DOHH2 (cell line): ENCODE results near the gene MAP4K2.

Source experiments
- H3F3A ChIP-seq: fragments of 200-600 bp; sonication (generic), shearing (Covaris generic); 2 replicates; pipeline ENCODE4 v1.6.0; 2016; ENCODE audit warnings: antibody characterized with exemption, mild to moderate bottlenecking; ENCODE audit not compliant: control insufficient read depth, insufficient read depth
- H3K27ac ChIP-seq: fragments of 200-600 bp; sonication (generic); 2 replicates; pipeline ENCODE4 v1.5.1; 2014; ENCODE audit warnings: low read depth, mild to moderate bottlenecking, low read length, moderate library complexity
- H3K27me3 ChIP-seq: fragments of 200-600 bp; sonication (generic); 2 replicates; pipeline ENCODE4 v1.6.1; 2014; ENCODE audit warnings: mild to moderate bottlenecking, low read length, mixed read lengths; ENCODE audit not compliant: control insufficient read depth
- H3K36me3 ChIP-seq: fragments of 200-600 bp; sonication (generic); 2 replicates; pipeline ENCODE4 v1.6.1; 2014; ENCODE audit warnings: mild to moderate bottlenecking, low read length, moderate library complexity, mixed read lengths; ENCODE audit not compliant: control insufficient read depth
- H3K4me1 ChIP-seq: fragments of 200-600 bp; sonication (generic); 2 replicates; pipeline ENCODE4 v1.6.1; 2014; ENCODE audit warnings: mild to moderate bottlenecking, low read length, mixed read lengths; ENCODE audit not compliant: control insufficient read depth
- H3K4me2 ChIP-seq: fragments of 200-600 bp; sonication (generic); 2 replicates; pipeline ENCODE4 v1.6.0; 2014; ENCODE audit warnings: mild to moderate bottlenecking, low read length, moderate library complexity
- H3K4me3 ChIP-seq: fragments of 200-600 bp; sonication (generic); 2 replicates; pipeline ENCODE4 v1.5.1; 2014; ENCODE audit warnings: mild to moderate bottlenecking, low read length, mixed read lengths
- H3K79me2 ChIP-seq: fragments of 200-600 bp; sonication (generic); 2 replicates; pipeline ENCODE4 v1.6.1; 2014; ENCODE audit warnings: mild to moderate bottlenecking, low read length, mixed read lengths; ENCODE audit not compliant: control insufficient read depth
- H3K9me2 ChIP-seq: fragments of 200-600 bp; sonication (generic); replicated peaks from 2 replicates; pipeline ENCODE4 v1.6.1; 2014; ENCODE audit warnings: mild to moderate bottlenecking, low read length, mixed read lengths; ENCODE audit not compliant: control insufficient read depth
- H3K9me3 ChIP-seq: fragments of 200-600 bp; sonication (generic); 2 replicates; pipeline ENCODE4 v1.6.1; 2014; ENCODE audit warnings: antibody characterized with exemption, low read length, mixed read lengths; ENCODE audit not compliant: control insufficient read depth, insufficient read depth
- H4K20me1 ChIP-seq: fragments of 200-600 bp; sonication (generic); 2 replicates; pipeline ENCODE4 v1.6.0; 2014; ENCODE audit warnings: low read depth, mild to moderate bottlenecking, antibody characterized with exemption, low read length, moderate library complexity; ENCODE audit not compliant: control insufficient read depth, insufficient read depth
- CTCF ChIP-seq: fragments of 200-600 bp; sonication (generic); IDR thresholded peaks from one replicate; pipeline ENCODE4 v1.5.1; 2014; ENCODE audit warnings: antibody characterized with exemption, mild to moderate bottlenecking, low read depth, low read length; ENCODE audit not compliant: poor library complexity, severe bottlenecking
- EZH2phosphoT487 ChIP-seq: fragments of 200-600 bp; sonication (generic); IDR thresholded peaks from 2 replicates; pipeline ENCODE4 v1.6.1; 2017; ENCODE audit warnings: borderline replicate concordance, mild to moderate bottlenecking, antibody characterized with exemption, low read length, moderate library complexity, mixed read lengths

MAP4K2 gene

GRCh38 chr11:64843686-64844329 is 40.8 kb upstream of the MAP4K2 start:
- peak overlapping the region; percentile 76 for H3K4me3 ChIP-seq
- TF ChIP-seq CTCF (no peak), EZH2phosphoT487 (no peak)
- no peak overlapping the region for H3K27ac ChIP-seq
- H3F3A ChIP-seq = peaks cover 24% of the 10 kb centered on the region
- no peaks in the 10 kb centered on the region for H3K9me2 ChIP-seq
- no peaks in the 10 kb centered on the region for H3K79me2 ChIP-seq
- no peaks in the 10 kb centered on the region for H3K27me3 ChIP-seq
- peaks cover 38% of the 10 kb centered on the region for H3K4me1 ChIP-seq
- no peaks in the 10 kb centered on the region for H3K9me3 ChIP-seq
- H3K36me3 ChIP-seq = no peaks in the 10 kb centered on the region
- H3K4me2 ChIP-seq = peak overlapping the region; percentile 71
- no peaks in the 10 kb centered on the region for H4K20me1 ChIP-seq

- TF ChIP-seq CTCF (no peak), EZH2phosphoT487 (no peak)
- Histone ChIP-seq H3K4me1 (peaks cover 31% of the 10 kb centered on the region), H3K4me3 (no peak overlapping the region), H4K20me1 (no peaks in the 10 kb centered on the region), H3K27ac (no peak overlapping the region), H3K36me3 (no peaks in the 10 kb centered on the region), H3K79me2 (no peaks in the 10 kb centered on the region), H3K9me2 (no peaks in the 10 kb centered on the region), H3F3A (peaks cover 17% of the 10 kb centered on the region), H3K9me3 (no peaks in the 10 kb centered on the region), H3K4me2 (no peak overlapping the region), H3K27me3 (no peaks in the 10 kb centered on the region)
Observed at GRCh38 chr11:64842851-64843685, 40.1 kb upstream of the MAP4K2 start.

- H3K36me3 ChIP-seq = no peaks in the 10 kb centered on the region
- no peak for TF ChIP-seq CTCF
- no peak for TF ChIP-seq EZH2phosphoT487
- H3K9me2 ChIP-seq = no peaks in the 10 kb centered on the region
- H3K4me1 ChIP-seq = peaks cover 24% of the 10 kb centered on the region
- no peaks in the 10 kb centered on the region for H3K79me2 ChIP-seq
- no peak overlapping the region for H3K27ac ChIP-seq
- H3K4me3 ChIP-seq = no peak overlapping the region
- H3F3A ChIP-seq = peaks cover 11% of the 10 kb centered on the region
- H3K27me3 ChIP-seq = no peaks in the 10 kb centered on the region
- no peaks in the 10 kb centered on the region for H3K9me3 ChIP-seq
- H4K20me1 ChIP-seq = no peaks in the 10 kb centered on the region
- H3K4me2 ChIP-seq = no peak overlapping the region
Observed at GRCh38 chr11:64842366-64842759, 39.3 kb upstream of the MAP4K2 start.
